ENCODE data around the gene METTL1.

The METTL1 gene

DNA sequence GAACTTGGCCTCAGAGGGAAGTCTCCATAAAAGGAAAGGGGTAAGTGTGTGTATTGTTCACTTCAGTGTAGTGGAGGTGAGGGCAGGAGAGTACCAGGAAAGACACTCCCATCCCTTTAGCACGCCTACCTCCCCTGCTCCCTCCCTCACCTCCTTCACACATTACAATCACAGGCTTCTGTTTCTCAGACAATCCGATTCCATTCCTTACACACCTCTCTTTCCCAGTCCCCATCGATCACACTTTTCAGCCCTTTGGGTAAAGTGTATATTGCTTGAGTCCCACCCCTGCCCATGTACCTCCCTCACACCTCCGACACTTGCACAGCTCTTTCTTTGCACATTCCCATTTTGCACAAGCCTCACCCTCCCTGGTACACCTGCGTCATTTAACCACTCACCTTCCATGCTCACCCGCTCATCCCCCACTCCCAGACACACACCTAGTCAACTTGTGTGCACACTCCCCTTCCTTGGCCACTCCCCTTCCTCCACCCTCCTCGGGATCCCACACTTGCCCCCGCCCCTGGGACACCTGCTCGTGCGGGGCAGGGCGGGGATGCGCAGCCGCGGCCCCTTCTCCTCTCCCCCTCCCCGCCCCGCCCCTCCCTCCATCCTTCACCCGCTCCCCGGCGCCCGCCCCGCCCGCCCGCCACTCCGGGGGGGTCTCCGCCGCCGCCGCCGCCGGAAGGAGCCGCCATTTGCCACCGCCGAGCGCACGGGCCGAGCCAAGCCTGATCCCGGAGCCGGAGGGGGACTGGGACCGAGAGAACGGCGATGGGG is 17.3 kb downstream of the METTL1 start, which contains the start of gene MARCHF9:
Gene MARCHF9 (plus strand): TSS at position 693 of the 783 bp plus-strand sequence. CDS start 426 bp downstream, outside the sequence.
- DNase-seq, result peak in 50 of 56 donors; percentile 10 to 86 (median 57)

DNA sequence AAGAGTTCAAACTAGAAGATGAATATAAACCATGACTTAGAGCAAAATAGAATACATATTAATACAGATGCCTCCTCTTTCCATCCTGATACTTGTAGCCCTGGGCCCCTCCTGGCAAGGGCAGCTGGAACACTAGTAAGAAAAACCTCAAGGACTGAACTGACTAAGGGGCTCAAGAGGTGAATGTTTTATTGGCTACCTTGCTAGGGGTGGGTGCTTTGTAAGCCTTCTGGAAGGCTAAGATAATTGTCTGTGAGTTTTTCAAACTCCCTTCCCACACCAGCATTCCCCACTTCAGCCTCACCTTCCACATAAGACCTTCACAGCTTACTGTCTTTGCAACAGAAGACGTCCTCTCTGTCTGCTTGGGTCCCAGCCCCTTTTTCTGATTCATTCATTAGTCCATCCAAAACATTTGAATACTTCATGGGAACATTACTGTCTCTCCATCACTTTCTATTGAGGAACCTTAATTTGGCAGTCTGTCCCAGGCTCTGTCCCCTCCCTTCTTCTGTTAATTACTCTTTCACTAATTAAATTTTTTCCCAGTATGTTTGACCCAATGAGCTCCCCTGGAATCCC is 18.1 kb downstream of the METTL1 start:
- no peak for DNase-seq

GRCh38 chr12:57752668-57753000 is 19.3 kb downstream of the METTL1 start:
- no peak for DNase-seq

- DNase-seq, result peak; percentile 89 to 100 (median 100)
Observed at GRCh38 chr12:57751788-57752667, 19.9 kb downstream of the METTL1 start, which contains the start of gene CDK4. Gene CDK4 (minus strand): TSS chr12:57752310. CDS start chr12:57751717, 593 bp downstream.

DNA sequence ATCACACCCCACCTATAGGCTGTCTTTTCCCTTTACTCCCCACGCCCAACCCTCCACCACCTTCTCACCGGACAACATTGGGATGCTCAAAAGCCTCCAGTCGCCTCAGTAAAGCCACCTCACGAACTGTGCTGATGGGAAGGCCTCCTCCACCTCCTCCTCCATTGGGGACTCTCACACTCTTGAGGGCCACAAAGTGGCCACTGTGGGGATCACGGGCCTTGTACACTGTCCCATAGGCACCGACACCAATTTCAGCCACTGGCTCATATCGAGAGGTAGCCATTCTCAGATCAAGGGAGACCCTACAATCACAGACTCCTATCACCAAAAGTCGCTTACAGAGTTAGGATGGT is 20.5 kb downstream of the METTL1 start:
- no peak for DNase-seq

- DNase-seq, result no peak
Observed at GRCh38 chr12:57750561-57751431, 21.1 kb downstream of the METTL1 start.

DNA sequence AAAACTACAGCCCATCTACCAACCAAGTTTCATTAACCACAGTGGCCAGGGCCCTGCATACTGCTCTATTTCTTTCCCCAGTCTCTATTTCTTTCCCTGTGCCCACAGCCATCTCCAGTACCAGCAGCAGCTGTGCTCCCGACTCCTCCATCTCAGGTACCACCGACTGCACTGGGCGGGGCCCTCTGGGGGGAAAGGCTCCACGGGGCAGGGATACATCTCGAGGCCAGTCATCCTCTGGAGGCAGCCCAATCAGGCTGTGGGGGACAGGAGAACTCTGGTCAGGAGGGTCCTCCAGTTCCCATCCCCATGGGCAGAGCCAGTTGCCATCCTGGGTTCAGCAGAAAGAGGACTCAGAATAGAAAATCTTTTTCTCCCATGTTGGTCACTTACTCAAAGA is 22.8 kb downstream of the METTL1 start:
- DNase-seq, result no peak

DNA sequence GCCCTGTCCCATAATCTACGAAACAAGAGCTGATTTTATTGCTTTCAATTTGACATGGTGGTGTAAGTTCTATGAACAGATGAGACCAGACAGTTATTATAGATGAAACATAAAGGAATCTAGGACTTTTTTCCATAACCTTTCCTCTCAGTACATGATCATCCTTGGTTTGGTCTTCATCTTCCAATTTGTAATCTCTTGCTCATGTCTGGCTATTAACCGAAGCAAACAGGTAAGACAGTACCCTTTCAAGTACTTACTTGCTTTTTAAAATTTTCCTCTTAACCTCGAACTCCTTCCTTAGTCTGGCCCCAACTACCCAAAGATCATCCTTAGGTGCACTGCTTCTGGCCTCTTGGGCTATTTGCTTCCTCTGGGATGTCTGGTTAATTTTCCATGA is 25.9 kb downstream of the METTL1 start:
- DNase-seq, result no peak

GRCh38 chr12:57745485-57745881 is 26.4 kb downstream of the METTL1 start:
- DNase-seq, result peak in 3 of 56 donors; percentile 21 to 49 (median 25)

GRCh38 chr12:57744777-57745484 is 27.0 kb downstream of the METTL1 start, which contains the start of gene TSPAN31:
Gene TSPAN31 (plus strand): TSS chr12:57745039. CDS start chr12:57745155, 116 bp downstream.
- peak; percentile 54 to 99 (median 94) for DNase-seq

DNA sequence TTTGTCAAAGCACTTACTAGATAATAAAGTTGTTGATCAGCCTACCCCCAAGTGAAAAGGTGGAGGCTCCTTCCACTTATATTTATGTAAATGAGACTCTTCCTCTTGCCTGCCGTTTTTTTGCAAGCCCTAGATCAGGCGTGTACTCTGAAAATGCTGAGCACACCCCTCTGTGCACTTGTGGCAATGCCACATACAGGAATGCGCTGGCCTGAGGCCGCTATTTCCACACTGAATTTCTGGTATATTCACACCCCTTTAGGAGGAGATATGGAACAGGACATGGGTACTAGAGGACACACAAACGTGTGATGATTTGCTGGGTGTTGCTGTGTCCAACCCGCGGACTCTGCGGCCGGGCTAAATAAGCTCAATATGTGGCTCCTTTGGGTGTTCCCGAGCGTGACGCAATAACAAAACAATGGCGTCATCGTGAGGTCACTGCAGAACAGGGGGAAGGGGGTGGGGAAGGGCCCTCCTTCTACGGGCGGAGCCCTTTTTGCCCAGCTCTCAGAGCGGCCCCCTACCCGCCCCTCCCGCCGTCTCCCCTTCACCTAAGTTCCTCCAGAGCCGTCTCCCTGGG is 27.6 kb downstream of the METTL1 start:
- DNase-seq, result peak in 22 of 56 donors; percentile 45 to 91 (median 74)

- DNase-seq, result no peak
Observed at GRCh38 chr12:57743769-57744168, 28.1 kb downstream of the METTL1 start.

DNA sequence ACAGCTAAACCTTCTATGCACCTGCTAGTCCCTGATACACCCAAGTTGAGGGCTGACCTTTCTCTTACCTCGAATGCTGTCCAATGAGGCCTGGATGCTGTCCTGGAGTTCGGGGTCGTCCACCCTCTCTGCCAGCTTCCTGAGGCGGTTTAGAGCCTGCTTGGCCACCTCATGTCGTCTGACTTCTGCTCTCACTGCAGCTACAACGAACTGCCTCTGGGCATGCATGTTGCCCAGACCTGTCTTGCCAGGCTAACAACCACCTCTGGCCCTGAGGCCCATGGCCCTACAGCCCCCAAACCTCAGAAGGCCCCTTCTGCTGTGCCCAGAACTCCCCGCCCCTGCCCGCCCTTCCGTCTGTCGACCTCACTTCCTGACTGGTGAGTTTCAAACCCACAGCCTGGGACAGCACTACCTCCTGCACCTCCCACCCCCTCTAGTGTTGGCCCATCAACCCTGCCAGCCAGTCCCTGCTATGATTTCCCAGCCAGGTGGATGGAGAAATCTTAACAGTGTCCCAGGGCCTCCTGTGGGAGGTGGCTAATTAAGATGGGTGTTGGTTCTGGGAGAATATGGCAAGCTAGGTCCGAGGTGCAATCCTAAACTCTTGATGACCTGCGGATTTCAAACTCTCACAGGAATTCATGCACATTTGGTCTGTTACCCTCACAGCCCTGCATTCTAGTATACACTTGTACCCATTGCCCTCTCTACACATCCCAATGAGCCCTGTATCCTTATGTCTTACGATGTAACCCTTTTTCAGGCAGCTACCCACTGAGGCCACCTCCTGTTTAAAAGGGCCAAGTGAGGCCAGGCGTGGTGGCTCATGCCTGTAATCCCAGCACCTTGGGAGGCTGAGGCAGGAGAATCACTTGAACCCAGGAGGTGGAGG is 29.8 kb downstream of the METTL1 start:
- DNase-seq, result peak in 1 of 56 donors; percentile 6

GRCh38 chr12:57741413-57741789 is 30.5 kb downstream of the METTL1 start:
- DNase-seq, result no peak

GRCh38 chr12:57740656-57741412 is 31.1 kb downstream of the METTL1 start:
- peak in 37 of 56 donors; percentile 11 to 84 (median 49) for DNase-seq

- peak in 17 of 56 donors; percentile 14 to 67 (median 39) for DNase-seq
Observed at GRCh38 chr12:57739914-57740538, 31.9 kb downstream of the METTL1 start.

- DNase-seq, result peak in 6 of 56 donors; percentile 7 to 41 (median 22)
Observed at GRCh38 chr12:57739387-57739786, 32.5 kb downstream of the METTL1 start.

Data from nucleus accumbens (tissue), 56 donors.